Stimulated activated memory B cell treated with anti-CD40 and anti-IgM and Interleukin-4, amounts not matched to agents 10 μg/mL and 1 μg/mL and 100 μg/mL, for 72 hours (primary cell): Measurements from ENCODE around the gene SAA1.
A peak's percentile ranks its signal among the peaks of the same experiment; 100 is the strongest.
"Not testable (repeated sequence)": the region's sequence is repeated elsewhere in the genome, so short reads cannot be mapped to it uniquely, and the experiment has no call there.

Experiments
- ATAC-seq: fragments of 150-1000 bp; cut with Tn5 transposase; 2 replicates; pipeline ENCODE4 v1.10.0; 2021
- H3K27ac Mint-ChIP-seq: one replicate; pipeline ENCODE4 v1.8.0; 2022; ENCODE audit warnings: mild to moderate bottlenecking, mixed read lengths
- H3K27me3 Mint-ChIP-seq: one replicate; pipeline ENCODE4 v1.8.0; 2022; ENCODE audit warnings: mixed read lengths
- H3K36me3 Mint-ChIP-seq: one replicate; pipeline ENCODE4 v1.8.0; 2022; ENCODE audit warnings: mixed read lengths
- H3K4me1 Mint-ChIP-seq: one replicate; pipeline ENCODE4 v1.8.0; 2022; ENCODE audit warnings: mixed read lengths
- H3K4me3 Mint-ChIP-seq: one replicate; pipeline ENCODE4 v1.8.0; 2022; ENCODE audit warnings: mild to moderate bottlenecking, moderate library complexity, mixed read lengths
- H3K9me3 Mint-ChIP-seq: one replicate; pipeline ENCODE4 v1.8.0; 2022; ENCODE audit warnings: mixed read lengths

The SAA1 gene

GRCh38 chr11:18246379-18247190 is 19.5 kb upstream of the SAA1 start:
- not testable (repeated sequence) for H3K36me3 Mint-ChIP-seq, H3K27me3 Mint-ChIP-seq, H3K9me3 Mint-ChIP-seq
- H3K4me3 Mint-ChIP-seq = peak overlapping the region; percentile 81
- H3K4me1 Mint-ChIP-seq = peaks cover 19% of the 10 kb centered on the region
- peak; percentile 91 for ATAC-seq
- H3K27ac Mint-ChIP-seq = peak overlapping the region; percentile 93

GRCh38 chr11:18247191-18247581 is 18.9 kb upstream of the SAA1 start:
- not testable (repeated sequence) for H3K27me3 Mint-ChIP-seq, H3K36me3 Mint-ChIP-seq, H3K9me3 Mint-ChIP-seq
- Mint-ChIP-seq H3K27ac (peak overlapping the region; percentile 93), H3K4me1 (peaks cover 19% of the 10 kb centered on the region), H3K4me3 (peak overlapping the region; percentile 81)
- peak; percentile 21 for ATAC-seq

DNA sequence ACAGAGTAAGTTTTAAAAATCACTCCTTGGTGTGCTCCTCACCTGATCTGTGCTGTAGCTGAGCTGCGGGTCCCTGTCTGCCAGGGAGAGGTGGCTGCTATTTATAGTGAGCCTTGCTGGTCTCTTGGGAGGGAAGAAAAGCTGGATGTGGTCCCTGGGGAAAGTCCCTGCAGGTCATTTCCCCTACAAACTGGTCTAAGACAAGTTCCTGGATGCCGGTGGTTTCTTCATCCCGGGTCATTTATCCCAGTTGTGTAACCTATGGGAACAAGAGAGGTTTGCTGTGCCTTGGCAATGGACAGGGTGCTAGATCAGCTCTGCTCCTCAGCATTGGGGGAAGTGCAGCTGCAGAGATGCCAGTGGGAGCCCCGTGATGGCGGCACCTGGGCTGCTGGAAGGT is 17.5 kb upstream of the SAA1 start, which contains the start of gene SAA2:
SAA2 (minus strand) TSS at position 108 of the 400 bp plus-strand sequence. CDS start 657 bp downstream, outside the sequence.
- Mint-ChIP-seq H3K4me1 (peaks cover 19% of the 10 kb centered on the region), H3K27ac (no peak within 1 kb of the TSS), H3K27me3 (no peaks in the 10 kb centered on the region), H3K4me3 (no peak within 1 kb of the TSS), H3K36me3 (peaks cover 5% of the 10 kb centered on the region), H3K9me3 (peaks cover 3% of the 10 kb centered on the region)
- no peak for ATAC-seq

- H3K4me1 Mint-ChIP-seq = no peaks in the 10 kb centered on the region
- H3K36me3 Mint-ChIP-seq = no peaks in the 10 kb centered on the region
- H3K27ac Mint-ChIP-seq = no peak overlapping the region
- no peak overlapping the region for H3K4me3 Mint-ChIP-seq
- H3K27me3 Mint-ChIP-seq = no peaks in the 10 kb centered on the region
- no peak for ATAC-seq
- no peaks in the 10 kb centered on the region for H3K9me3 Mint-ChIP-seq
Observed at GRCh38 chr11:18253233-18253632, 12.8 kb upstream of the SAA1 start.

GRCh38 chr11:18253778-18254338 is 12.2 kb upstream of the SAA1 start:
- H3K27ac Mint-ChIP-seq = no peak overlapping the region
- no peaks in the 10 kb centered on the region for H3K36me3 Mint-ChIP-seq
- no peak for ATAC-seq
- H3K4me3 Mint-ChIP-seq = no peak overlapping the region
- no peaks in the 10 kb centered on the region for H3K9me3 Mint-ChIP-seq
- no peaks in the 10 kb centered on the region for H3K4me1 Mint-ChIP-seq
- no peaks in the 10 kb centered on the region for H3K27me3 Mint-ChIP-seq

DNA sequence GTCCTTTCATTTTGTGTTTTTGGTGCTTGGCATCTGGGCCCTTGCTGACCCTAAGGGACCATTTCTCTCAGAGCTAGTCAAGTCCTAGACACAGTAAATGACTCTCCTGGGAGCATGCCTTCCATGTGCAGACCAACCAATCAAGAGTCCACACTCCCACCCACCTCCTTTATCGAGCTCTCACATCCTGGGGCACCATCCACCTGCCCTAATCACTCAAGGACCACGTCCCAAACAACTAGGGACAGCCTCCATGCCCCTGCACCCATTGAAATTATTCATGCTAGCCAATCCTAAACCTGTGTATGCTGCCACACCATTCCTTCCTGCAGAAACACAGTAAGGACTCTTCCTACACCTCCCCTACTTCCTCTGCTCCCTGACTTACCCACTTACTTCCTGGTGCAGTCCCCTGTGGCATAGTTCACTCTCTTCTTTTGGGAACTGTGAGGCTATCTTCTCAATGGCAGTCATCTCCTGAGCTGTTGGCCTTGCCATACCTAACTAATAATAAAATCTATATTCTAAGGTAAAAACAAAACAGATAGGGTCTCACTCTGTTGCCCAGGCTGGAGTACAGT is 11.2 kb upstream of the SAA1 start:
- Mint-ChIP-seq H3K4me1 (no peaks in the 10 kb centered on the region), H3K27me3 (no peaks in the 10 kb centered on the region), H3K4me3 (no peak overlapping the region), H3K9me3 (no peaks in the 10 kb centered on the region), H3K27ac (no peak overlapping the region), H3K36me3 (no peaks in the 10 kb centered on the region)
- no peak for ATAC-seq

- ATAC-seq = no peak
- Mint-ChIP-seq H3K27ac (no peak overlapping the region), H3K36me3 (no peaks in the 10 kb centered on the region), H3K4me3 (no peak overlapping the region), H3K9me3 (no peaks in the 10 kb centered on the region), H3K27me3 (no peaks in the 10 kb centered on the region), H3K4me1 (peaks cover 8% of the 10 kb centered on the region)
Observed at GRCh38 chr11:18259259-18259658, 6.8 kb upstream of the SAA1 start.

- peaks cover 2% of the 10 kb centered on the region for H3K9me3 Mint-ChIP-seq
- no peak overlapping the region for H3K4me3 Mint-ChIP-seq
- ATAC-seq = no peak
- no peak overlapping the region for H3K27ac Mint-ChIP-seq
- no peaks in the 10 kb centered on the region for H3K36me3 Mint-ChIP-seq
- no peaks in the 10 kb centered on the region for H3K27me3 Mint-ChIP-seq
- peaks cover 24% of the 10 kb centered on the region for H3K4me1 Mint-ChIP-seq
Observed at GRCh38 chr11:18261721-18262120, 4.3 kb upstream of the SAA1 start.

GRCh38 chr11:18262681-18263350 is 3.2 kb upstream of the SAA1 start:
- not testable (repeated sequence) for H3K36me3 Mint-ChIP-seq, ATAC-seq, H3K9me3 Mint-ChIP-seq, H3K4me3 Mint-ChIP-seq, H3K27ac Mint-ChIP-seq, H3K27me3 Mint-ChIP-seq
- H3K4me1 Mint-ChIP-seq = peaks cover 28% of the 10 kb centered on the region

- Mint-ChIP-seq H3K4me3 (no peak overlapping the region), H3K36me3 (no peaks in the 10 kb centered on the region), H3K27me3 (no peaks in the 10 kb centered on the region), H3K9me3 (peaks cover 2% of the 10 kb centered on the region), H3K27ac (peak overlapping the region; percentile 43), H3K4me1 (peaks cover 34% of the 10 kb centered on the region)
- ATAC-seq = no peak
Observed at GRCh38 chr11:18264035-18264434, 2.0 kb upstream of the SAA1 start.

GRCh38 chr11:18264677-18265555 is 1.1 kb upstream of the SAA1 start:
- Mint-ChIP-seq H3K27me3 (no peaks in the 10 kb centered on the region), H3K9me3 (peaks cover 2% of the 10 kb centered on the region), H3K4me3 (no peak overlapping the region), H3K36me3 (no peaks in the 10 kb centered on the region), H3K4me1 (peaks cover 34% of the 10 kb centered on the region), H3K27ac (peak overlapping the region; percentile 43)
- ATAC-seq = no peak

DNA sequence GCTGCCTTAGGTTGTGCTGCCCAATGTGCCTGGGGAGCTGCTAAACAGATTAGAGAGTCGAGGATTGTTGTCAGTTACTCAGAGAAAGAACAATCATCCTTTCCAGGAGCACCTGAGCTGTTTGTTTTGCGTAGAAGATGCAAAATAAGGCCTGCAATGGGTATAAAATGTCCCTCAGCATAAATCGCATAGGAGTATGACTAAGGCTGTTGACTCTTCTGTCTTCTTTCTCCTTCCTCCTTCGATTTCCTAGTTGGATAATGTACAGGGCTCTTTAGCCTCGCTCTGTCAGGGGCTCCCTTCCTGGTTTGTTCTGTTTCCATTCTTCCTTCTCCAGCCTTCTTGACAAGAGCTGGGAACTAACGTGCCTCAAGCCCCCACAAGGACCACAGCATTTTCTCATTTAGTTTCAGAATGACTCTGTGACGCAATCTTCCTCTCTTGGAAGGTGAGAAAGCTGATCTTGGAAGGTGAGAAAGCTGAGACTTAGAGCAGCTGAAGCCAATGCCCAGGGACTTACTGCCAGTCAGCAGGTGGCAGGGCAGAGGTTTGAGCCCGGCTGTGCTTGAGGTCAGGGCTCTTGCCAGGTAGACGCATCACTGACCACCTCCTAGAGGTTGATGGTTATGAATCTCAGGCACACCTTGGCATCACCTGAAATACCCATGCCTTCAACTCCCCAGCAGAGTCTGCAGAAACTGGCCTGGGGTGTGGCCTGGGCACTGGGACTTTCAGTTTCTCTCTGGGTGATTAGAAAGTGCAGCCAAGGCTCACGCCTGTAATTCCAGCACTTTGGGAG is 1.5 kb downstream of the SAA1 start:
- Mint-ChIP-seq H3K4me3 (peak overlapping the region; percentile 76), H3K4me1 (peaks cover 34% of the 10 kb centered on the region), H3K27ac (peak overlapping the region; percentile 91)
- not testable (repeated sequence) for H3K36me3 Mint-ChIP-seq, H3K27me3 Mint-ChIP-seq, H3K9me3 Mint-ChIP-seq
- ATAC-seq = peak; percentile 85

DNA sequence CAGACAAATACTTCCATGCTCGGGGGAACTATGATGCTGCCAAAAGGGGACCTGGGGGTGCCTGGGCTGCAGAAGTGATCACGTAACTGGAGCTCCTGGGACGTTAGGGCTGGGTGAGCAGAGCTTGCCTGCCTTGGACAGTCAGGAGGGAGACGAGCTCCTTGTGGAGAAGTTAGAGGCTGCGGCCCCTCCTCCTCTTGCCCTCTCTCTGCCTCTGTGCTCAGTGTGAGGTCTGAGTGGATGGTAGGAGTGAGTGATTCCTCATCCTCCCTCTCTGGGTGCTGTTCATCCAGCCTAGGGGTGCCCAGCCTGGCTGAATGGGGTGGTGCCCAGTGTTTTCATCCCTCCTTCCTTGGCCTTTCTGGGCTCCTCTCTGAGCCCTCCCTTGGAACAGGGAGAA is 3.2 kb downstream of the SAA1 start:
- Mint-ChIP-seq H3K27ac (peak overlapping the region; percentile 91), H3K4me1 (peaks cover 26% of the 10 kb centered on the region)
- ATAC-seq, H3K4me3 Mint-ChIP-seq, H3K36me3 Mint-ChIP-seq, H3K27me3 Mint-ChIP-seq, H3K9me3 Mint-ChIP-seq: not testable (repeated sequence)

DNA sequence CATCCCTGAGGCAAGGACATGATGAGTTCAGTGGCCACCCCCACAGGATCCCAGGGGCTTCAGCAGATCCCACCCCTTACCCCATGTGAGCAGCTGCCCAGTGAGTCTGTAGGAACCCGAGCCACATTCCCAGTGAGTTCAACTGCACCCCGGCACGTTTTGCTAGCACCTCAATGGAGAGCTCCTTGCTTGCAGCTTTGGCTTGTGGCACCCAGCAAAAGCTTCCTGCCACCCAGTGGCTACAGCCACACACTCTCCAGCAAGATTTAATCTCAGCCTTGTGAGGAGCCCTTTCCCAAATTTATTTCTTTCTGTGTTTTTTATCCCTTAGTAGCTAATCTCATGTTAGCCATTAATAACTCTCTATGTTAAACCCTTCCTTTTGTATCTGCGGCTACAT is 4.0 kb downstream of the SAA1 start:
- Mint-ChIP-seq H3K27ac (no peak overlapping the region), H3K36me3 (peaks cover 5% of the 10 kb centered on the region)

More for the DNA sequence above, 4.0 kb downstream of the SAA1 start:
- Mint-ChIP-seq H3K4me1 (peaks cover 18% of the 10 kb centered on the region), H3K27me3 (no peaks in the 10 kb centered on the region), H3K4me3 (no peak overlapping the region), H3K9me3 (no peaks in the 10 kb centered on the region)
- ATAC-seq = no peak
